GM19239 (cell line): ENCODE data around the gene MIER2.

Source experiments
- DNase-seq: peaks from one replicate; pipeline ENCODE4 v3.0.0; 2011; ENCODE audit warnings: low spot score; ENCODE audit not compliant: insufficient read length
- FAIRE-seq: peaks from 2 replicates; lab custom pipeline; 2011; peaks lifted over from hg19 to GRCh38; lab: Jason Lieb, UNC

The MIER2 gene

DNA sequence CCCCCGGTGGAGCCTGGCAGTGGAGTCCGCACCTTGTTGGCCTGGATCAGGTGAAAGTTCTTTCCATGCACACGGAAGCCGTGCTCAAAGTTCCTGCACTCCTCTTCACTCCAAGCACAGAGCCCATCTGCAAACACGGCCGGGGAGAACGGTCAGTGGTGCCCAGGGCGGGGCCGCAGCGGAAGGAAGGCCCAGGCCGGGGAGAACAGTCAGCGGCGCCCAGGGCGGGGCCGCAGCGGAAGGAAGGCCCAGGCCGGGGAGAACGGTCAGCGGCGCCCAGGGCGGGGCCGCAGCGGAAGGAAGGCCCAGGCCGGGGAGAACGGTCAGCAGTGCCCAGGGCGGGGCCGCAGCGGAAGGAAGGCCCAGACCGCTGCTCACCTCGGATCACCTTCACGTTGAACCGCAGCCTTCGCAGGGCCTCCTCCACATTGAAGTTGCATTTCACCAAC, 32.8 kb downstream of the MIER2 start:
- DNase-seq = no peak
- FAIRE-seq = no peak

DNA sequence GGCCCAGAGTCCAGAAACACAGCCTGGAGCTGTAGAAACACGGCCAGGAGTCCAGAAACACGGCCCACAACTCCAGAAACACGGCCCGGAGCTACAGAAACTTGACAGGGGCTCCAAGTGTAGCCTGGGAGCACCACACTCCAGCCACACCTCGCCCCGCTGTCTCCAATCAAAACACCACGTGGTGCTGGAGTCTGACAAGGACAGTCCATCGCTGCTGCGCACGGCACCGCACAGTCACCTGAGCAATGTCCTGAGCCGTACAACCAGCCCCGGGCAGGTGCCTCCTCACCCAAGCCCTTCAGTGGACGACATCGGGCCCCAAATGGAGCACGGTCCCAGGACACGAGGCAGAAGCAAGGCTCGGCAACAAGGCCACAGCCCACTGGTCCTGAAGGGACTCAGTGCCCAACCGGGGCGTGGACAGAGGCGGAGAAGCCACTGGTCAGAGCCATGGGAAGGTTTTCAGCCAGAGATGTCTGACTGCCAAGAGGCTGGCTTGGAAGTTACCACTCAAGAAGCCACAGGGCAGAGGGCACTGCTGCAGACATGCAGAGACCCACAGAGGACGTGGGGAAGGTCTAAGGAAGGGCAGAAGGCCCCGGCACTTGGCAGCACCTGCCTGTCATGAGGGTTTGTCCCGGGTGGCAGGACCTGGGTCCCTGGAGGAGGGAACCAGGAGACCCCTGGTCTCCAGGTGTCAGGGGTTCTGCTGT, 33.7 kb downstream of the MIER2 start:
- no peak for DNase-seq
- no peak for FAIRE-seq

DNA sequence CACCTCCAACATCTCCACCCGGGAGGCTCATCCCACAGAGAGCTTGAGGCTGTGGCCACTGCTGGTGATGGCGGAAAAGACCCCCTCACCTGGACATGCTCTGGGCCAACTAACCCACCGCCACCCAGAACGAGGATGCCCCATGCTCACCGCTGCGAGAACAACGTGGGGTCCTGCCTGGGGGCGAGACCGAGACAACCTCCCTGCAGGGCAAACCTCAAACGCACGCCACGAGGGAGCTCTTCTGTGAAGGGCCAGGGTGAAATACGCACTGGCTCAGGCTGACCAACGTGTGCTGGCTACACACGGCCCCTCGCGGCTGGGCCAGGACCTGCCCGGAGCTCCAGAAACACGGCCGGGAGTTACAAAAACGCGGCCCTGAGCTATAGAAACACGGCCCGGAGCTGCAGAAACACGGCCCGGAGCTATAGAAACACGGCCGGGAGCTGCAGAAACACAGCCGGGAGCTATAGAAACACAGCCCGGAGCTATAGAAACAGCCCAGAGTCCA, 34.4 kb downstream of the MIER2 start:
- DNase-seq (no peak), FAIRE-seq (no peak)

DNA sequence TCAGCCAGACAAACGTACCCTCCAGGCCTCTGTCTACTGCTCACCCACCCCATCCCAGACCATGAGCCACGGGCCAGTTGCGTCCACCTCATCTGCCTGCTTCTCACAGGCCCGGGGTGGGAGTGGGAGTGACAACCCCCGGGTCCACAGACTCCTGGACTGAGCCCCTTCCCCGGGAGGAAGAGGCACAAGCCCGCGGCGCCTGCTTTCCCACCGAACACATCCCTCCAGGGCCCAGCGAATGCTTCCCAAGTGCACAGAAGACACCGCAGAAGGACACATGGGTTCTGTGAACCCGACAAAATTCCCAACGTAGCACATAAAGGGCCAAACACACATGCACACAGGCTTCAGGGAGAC, 35.4 kb downstream of the MIER2 start:
- no peak for FAIRE-seq
- no peak for DNase-seq

DNA sequence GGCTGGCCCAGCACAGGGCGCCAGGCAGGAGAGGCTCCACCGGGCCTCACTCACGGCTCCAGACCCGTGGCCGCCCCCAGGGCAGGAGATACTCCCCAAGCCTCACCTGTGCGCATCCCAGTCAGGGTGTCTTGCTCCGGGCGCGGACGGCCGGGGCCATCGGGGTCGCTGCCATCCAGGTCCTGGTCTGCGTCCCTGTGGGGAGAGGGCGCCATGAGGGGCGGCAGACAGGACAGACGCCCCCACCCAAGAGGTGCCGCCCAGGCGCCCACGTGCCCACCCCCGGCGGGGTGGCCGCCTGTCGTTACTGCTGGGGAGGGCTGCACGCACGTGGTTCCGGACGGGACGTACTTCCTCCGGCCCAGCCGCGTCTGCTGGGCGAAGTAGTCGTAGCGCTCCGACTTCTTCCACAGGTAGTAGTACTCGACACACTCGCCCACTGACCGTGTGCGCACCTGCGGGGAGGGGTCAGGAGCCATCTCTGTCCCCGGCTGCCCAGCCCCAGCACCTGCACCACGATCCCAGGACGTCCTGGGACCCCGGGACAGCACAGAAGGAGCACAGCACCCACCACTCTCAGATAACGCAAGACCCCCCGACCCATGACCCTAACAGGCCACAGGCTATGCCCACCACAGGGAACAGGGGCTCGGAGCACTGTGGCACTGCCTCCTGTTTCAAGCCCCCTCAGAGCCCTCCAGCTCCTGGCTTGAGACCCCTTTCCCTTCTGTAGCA, 36.0 kb downstream of the MIER2 start:
- DNase-seq = no peak
- no peak for FAIRE-seq

DNA sequence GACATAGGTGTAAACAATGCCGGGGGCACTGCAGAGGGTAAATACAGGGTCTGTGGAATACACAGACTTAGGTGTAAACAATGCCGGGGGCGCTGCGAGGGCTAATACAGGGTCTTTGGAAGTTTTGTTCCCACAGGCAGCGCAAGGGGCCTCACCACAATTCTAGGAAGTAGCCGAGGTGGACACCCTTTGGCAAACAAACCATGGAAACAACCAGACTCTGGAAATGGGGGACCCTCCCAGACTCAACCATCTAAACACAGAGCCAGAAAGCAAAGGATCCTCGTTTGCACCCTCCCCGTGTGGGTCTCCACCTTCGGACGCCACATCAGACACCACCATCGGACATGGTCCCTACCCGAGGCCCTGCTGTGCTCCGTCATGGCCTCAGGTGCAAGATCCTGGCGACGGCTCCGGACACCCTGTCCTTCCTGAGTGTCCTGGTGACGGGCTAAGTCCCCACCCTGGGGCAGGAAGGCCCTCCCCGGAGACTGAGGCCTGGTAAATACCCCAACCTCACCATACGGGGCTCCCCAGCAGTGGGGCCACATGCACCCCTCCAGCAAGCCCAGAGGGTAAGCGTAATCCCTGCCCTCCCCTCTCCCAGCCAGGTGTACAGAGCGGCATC, 36.7 kb downstream of the MIER2 start:
- DNase-seq (no peak), FAIRE-seq (no peak)

DNA sequence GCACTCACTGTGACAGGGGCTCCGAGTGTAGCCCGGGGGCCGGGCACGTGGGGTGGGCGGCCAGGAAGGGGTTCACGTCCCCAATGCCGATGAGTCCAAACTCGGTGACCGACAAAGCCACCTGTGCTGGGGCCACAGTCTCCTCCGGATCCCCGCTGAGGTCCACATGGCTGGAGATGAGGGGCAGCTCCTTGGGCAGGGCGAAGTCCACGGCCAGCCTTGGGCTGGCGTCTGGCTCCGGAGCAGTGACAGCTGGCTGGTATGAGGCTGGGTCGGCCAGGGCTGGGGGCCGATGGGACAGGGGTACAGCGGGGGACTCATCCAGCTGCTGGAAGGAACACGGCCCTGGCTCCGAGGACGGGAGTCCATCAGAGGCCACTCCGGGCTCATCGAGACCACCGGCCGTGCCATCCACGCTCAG, 37.5 kb downstream of the MIER2 start:
- DNase-seq (no peak), FAIRE-seq (no peak)

DNA sequence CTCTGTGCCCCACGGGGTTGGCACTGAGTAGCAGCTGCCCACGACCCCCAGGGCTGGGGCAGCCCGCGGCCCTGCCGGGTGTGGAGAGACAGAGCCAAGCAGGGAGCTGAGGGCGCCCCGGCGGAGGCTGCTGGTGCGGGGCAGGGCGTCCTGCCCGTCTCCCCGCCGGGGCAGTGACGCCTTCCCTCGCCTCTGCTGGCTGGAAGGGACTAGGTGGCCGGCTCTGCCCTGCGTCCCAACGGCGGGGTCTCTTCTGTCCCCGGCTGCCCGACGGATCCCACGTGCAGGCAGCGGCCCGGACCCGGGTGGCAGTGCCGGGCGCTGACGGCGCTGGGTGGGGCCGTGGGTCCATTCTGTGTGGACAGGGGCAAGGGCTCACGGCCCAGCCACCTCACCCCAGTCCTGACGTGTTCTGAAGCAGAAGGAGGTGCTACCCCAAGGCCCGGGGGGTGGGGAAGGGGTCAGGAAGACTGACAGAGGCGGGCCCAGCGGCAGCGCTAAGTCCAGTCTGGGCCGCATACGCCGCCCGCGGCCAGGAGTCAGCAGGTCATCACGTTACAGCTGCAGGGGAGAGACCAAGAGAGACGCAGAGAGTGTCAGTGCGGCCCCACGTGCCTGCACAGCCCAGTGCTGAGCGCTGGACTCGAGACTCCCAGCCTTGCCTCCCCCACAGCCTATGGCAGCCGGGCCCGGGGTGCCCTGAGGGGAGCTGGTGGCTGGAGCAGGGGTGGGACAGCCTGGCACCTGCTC, 38.3 kb downstream of the MIER2 start:
- FAIRE-seq (no peak), DNase-seq (no peak)

DNA sequence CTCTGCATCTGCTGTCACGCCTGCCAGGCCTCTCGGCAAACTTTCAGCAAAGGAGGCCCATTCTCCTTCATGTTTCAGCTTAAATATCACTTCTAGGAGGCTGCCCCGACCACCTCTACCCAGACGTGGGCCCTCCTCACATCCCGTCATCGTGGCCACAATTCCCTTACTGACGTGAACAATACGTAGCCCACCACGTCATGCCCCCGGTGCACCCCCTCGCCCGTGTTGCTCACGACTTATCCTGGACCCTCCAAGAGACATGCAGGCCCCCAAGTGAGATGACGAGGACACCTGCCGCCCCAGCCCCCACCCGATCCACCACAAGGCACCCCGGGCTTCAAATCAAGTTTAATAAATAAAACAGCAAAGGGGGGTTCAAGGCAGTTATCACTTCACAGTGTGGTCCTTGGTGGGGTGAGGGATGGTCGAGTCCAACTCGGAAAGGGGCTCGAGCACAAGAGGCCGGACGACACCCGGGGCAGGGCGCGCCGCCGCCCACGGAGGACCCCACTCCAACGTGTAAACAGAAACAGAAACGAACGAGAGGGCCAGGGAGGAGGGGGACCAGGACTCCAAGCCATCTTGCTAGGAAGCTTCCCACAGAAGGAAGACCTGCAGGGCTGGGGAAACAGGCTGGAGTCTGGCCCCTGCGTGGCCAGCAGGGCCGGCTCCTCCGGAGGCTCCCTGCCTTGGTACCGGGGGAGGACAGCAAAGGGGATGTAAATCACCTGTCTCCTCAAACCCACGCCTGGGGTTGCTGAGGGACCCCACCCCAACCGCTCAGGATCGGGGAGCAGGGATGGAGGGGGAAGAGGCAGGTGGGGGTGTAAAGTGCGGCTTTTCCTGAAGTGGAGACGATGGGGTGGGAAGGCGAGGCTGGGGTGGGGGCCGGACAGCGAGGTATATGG, 39.1 kb downstream of the MIER2 start:
- no peak for FAIRE-seq
- no peak for DNase-seq

DNA sequence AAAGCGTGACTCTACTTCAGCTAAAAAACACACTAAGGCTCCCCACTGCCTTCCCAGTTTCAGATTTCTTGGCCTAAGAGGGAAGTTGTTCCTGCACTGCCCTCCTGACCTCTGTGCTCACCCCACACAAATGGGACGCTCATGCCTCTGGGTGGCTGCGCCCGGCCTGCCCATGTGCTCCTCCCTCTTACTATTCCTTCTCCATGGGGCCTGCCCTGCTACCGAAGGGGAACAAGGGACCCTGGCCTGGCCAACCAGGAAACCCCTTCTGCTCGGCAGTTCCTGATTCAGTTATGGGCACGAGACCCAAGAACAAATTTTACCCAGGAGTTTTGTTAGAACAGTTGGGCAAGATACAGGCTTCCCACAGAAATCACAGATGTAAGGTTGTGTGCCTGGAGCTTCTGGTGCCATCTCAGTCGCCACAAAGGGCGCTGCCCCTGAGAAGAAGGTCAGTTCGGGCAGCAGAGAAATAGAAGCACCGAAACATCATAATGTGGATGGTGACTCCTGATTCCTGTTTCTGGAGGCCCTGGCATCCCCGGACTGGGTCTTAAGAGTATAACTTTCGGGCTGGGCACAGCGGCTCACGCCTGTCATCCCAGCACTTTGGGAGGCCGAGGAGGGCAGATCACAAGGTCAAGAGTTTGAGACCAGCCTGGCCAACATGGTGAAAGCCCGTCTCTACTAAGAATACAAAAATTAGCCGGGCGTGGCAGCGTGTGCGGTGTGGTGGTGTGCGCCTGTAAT, 47.9 kb downstream of the MIER2 start:
- DNase-seq (no peak), FAIRE-seq (no peak)

DNA sequence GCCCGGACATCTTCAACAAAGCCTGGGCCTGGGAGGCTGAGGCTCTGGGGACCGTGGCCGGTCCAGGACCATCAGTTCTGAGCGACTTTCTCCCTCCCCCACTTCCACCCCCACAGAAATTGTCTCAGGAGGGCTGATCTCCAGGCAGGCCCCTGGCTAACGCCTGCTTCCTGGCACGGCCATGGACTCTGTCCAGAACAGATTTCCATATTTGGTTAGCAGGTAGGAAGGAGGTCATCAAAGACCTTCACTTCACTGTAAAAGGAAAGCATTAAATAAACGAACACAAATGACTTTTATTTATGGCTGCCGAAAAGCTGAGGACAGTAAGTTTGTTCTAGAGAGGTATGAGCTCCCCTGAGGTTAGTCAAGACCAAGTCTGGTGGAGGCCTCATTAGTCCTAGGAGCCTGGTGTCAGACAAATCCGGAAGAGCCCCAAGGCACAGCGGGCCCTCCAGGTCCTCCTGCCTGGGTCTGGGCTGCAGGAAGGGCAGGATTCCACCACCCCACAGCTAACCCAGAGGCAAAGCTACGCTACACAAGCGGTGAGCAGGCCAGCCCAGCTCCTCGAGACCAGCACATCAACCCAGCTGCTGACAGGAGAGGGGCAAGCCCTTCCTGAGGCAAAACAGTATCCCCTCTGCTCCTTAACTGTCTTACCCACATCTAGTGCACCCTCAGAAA, 48.8 kb downstream of the MIER2 start:
- FAIRE-seq (no peak), DNase-seq (no peak)

DNA sequence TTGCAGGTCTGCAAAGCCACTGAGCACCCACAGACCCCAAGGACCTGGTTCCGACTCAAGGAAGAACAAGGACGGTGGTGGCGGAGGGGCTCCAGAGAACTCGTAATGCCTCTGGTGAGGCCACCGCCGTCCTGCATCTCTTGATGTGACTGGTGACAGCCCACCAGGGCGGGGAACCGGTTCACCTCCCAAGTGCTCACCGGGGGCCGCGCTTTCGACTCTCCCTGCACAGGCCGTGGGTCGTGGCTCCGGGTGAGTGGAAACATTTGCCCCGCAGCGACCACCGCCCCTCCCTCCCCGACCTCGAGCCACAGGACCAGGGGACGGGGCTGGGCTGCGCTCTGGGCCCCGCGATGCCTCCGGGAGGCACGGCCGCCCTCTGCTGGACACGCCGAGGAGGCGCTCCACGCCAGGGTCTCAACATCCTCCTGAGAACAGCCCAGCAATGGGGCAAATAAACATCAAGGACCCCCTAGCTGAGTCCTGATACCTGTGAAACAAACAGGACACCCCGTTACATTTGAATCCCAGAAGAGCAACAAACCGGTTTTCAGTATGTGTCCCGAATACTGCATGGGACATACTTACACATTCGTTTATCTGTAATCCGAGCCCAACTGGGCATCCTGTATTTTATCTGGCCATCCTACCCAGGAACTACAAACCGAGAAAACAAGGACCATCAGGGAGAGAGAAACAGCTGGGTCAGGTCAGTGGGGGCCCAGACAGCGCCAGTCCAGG, 49.5 kb downstream of the MIER2 start:
- FAIRE-seq (no peak), DNase-seq (peak; percentile 73)

DNA sequence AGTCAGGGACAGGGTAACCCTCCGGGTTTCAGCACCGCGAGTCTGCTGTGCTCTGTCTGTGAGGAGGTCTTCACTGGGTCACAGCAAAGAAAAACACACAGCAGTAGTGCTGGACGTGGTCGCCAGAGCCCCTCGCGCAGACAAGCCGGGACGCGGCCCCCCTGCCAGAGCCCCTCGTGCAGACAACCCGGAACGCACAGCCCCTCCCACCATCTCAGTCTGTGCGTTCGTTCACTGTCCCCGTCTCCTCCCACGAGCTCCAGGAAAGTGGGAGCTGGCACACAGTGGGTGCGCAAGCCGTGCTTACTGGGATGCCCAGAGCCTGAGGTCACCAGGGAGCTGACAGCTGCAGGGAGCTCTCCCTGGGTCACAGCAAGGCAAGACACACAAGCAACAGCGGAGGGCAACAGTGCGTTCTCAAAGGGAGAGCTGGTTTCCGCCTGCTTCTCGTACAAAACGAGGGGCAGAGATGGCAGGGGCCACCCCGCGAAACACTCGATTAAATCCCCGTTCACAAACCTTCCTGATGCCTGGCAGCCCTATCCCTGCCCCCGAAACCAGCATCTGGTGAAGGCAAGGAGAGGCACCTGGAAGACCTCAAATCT, 50.2 kb downstream of the MIER2 start:
- FAIRE-seq = no peak
- no peak for DNase-seq

DNA sequence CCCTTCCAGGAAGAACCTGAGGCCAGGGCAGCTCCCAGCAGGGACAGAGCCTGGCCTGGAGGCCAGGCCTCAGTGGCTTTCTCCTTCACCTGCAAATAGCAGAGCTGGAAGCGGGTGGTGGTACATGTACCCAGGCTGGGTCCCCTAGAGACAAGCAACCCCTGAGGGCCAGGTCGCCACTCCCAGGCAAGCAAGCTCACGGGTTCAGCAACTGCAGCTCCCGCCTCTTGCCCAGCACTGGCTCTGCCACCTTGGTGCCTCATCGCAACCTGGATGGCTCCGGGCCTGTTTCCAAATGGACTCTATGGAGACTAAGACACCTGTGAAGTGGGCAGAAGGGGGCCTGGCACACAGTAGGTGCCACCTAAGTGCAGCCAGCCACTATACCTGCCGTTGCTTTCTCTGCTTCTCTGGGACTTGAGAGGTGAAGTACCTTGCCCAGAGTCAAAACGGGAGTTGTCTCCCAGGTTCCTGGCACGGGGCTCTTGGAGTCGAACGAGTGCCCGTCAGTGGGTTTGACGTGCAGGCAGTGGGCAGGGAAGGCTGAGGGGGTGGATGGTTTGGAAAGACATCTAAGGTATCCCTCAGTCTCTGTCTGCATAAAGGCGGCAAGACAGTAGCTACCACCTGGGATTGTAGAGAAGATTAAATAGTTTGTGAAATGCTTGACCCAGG, 51.0 kb downstream of the MIER2 start:
- DNase-seq (no peak), FAIRE-seq (no peak)

DNA sequence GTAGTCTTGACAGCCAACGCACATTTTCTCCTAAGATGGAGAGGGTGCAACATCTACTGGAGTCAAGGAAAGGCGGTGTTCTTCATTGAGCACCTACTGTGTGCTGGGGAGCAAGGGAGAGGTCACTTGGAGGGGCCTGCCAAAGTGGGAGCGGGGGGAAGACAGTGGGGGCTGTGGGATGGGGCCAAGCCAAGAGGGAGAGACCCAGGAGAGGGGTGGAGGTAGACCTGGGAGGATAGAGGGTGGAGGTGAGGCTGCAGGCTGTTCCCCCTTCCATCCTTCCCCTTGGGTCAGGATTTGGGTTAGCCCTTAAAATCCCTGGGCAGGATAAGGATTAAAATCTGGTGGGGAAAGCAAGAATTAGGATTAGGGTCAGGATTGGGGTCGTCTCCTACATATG, 51.6 kb downstream of the MIER2 start:
- DNase-seq (no peak), FAIRE-seq (no peak)

DNA sequence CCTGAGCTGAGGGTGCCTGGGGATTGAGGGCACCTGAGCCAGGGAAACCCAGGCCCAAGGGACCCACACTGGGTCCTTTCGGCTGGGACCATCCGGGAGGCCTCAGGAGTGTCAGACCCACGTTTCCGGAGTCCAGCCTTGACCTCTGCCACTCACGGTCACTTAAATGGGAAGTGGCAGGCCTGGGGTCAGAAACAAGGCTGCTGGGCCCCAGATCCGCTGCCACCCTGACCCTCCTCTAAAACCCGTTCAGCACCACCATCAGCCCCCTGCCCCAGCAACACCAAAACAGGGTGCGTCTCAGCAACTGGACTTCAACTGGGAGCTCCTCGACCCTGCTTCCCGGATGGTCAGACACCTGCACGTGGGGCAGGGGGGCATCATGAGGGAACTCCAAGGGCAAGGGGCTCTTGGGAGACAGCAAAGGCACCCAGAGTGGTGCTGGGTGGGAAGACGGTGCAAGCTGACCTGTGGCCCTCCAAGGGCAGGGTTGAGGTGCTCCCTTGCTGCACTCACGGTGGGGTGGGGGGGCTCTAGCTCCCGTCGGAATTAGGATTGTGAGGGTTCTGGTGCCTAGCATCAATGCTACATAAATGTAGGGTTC, 52.2 kb downstream of the MIER2 start:
- DNase-seq (no peak), FAIRE-seq (no peak)
